NCI-H128 (cell line): ENCODE results near the gene GYPE.
"Not testable (repeated sequence)": the region's sequence is repeated elsewhere in the genome, so short reads cannot be mapped to it uniquely, and the experiment has no call there.

Experiments used
- DNase-seq: peaks from one replicate; lab custom pipeline; 2025; ENCODE audit not compliant: unreplicated experiment; lab: John Stamatoyannopoulos, UW

Gene GYPE

DNA sequence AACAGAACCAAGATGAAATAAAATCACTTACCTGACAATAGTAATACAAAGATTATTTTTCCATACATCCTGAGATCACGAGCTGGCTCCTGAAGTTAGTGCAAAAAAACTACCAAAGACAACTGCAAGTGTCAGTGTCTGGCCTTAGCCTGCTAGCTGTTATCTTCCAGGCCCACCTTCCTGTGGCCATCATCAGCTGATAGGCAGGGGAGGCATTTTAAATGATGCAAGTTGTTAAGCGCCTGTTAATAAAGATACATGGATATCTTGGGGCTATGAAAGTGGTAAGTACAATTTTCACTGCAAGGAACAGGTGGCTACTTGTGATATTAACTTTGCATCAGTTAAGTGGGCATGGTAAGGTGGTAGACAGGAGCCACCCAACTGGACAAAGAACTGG is at the start of gene GYPE:
GYPE (minus strand) TSS at position 120 of the 400 bp plus-strand sequence; CDS start at position 68, 52 bp downstream.
- not testable (repeated sequence) for DNase-seq

DNA sequence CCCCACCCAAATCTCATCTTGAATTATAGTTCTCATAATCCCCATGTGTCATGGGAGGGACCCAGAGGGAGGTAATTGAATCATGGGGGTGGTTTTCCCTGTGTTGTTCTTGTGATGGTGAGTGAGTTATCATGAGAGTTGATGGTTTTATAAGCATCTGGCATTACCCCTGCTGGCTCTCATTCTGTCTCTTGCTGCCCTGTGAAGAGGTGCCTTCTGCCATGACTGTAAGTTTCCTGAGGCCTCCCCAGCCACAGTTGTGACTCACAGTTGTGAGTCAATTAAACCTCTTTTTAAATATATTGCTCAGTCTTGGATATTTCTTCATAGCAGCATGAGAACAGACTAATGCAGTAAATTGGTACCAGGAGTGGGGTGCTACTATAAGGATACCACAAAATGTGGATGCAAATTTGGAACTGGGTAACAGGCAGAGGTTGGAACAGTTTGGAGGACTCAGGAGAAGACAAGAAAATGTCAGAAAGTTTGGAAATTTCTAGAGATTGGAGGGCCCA is 46.2 kb upstream of the GYPE start:
- DNase-seq: not testable (repeated sequence)

DNA sequence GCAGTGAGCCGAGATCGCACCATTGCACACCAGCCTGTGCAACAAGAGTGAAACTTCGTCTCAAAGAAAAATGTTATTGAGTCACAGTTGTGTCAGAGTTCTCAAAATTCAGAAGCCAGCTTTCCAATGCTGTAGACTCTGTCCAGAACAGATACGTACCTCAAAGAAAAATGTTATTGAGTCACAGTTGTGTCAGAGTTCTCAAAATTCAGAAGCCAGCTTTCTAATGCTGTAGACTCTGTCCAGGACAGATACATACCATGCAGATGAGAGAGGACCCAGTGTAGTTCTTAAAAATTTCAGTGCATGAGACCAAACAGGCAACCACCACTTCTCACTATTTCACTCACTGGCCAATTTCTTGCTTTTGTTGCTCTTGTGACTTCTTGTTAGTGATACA is 45.6 kb upstream of the GYPE start:
- DNase-seq: not testable (repeated sequence)

DNA sequence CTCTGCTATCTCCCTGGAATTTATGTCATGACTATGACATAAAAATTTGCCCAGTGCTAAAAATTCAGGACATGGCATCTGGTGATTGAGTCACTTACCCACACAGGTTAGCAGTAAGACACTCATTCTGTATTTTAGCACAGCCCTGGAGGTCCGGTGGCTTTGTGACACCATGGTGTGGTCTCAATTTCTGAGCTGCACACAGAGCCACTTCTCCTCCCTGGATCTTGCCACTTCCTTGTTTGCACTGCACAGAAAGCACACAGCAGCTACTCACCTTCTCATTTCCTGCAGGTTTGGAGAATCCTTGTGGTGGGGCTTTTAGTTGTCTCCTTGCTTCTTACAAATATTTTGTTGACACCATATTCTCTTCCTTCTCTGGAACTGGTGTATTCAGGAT is 44.8 kb upstream of the GYPE start:
- DNase-seq: not testable (repeated sequence)

DNA sequence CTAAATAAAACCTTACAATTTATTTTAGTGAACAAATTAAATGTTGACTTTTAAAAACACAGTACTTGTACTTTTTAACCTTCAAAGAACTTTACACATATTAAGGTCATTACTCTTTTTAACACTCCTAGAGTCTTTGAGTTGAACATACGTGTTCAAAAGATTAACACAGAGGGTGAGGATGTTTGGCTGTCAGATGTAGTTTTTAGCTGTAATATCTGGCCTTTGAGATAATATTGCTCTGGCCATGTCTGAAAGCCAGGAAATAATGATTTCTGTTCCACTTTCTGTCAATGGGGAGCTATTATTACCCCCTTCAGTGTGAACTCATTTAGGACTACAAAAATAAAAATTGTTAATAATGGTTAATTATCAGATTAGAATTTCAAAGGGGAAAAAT is 42.1 kb upstream of the GYPE start:
- DNase-seq: not testable (repeated sequence)

DNA sequence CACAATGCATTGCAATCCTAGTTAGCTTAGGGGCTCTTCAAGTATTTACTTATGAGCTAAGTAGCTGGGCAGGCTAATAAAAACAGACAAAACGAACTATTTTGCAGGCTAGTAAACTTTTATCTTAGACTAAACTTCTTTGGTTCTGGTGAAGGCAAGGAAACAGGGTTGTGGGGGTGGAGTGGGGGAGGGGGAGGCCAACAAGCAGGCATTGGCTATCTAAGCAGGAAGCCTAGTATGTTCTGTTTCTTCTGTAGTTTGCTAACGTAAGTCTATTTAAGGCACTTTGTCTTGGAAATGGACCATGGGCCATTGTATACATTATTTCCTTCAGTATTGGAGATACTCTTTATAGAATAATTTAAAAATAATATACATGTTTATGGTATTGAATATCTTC is 35.3 kb upstream of the GYPE start:
- not testable (repeated sequence) for DNase-seq

DNA sequence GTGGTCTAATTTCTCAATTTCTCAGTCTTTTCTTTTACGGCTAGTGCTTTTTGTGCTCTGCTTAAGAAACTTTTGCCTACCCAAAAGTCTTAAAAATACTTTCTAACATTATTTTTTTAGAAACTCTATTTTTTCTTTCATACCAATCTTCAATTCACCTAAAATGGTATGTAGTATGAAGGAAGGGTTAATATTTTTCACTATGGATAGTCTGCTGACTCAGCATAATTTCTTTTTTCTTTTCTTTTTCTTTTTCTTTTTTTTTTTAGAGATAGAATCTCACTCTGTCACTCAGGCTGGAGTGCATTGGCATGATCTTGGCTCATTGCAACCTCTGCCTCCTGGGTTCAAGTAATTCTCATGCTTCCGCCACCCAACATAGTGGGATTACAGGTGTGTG is 34.2 kb upstream of the GYPE start:
- DNase-seq: no peak

DNA sequence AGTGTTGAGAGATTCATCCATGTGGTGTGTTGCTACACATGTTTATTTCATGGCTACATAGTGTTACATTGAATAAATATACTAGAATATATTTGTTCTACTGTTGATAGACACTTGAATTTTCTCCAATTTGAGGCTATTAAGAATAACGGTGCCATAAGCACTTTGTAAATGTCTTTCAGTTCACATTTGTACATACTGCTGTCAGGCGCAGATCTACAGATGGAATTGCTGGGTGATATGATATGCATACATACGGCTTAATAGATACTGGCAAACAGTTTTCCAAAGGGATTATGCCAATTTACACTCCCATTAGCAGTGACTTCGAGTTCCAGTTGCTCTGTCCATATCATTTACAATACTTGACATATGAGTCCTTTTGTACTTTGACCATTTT is 33.5 kb upstream of the GYPE start:
- not testable (repeated sequence) for DNase-seq

DNA sequence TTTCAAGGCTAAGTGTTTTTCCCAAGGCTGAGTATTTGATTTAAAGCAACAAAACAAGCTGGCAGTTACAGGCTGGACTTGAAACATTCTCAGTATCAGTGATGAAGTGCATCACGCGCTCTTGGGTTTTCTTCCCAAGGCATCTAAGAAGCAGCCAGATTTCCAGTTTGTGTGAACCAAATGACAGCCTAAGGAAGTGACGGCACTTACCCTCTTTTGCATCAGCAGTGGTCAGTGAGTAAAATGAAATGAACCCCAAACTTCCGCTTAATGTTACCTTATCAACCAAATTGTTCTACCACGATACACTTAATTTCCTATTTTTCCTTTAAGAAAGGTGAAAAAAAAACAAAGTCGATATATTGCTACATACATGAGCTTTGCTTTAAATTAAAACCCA is 15.8 kb upstream of the GYPE start:
- DNase-seq: no peak

DNA sequence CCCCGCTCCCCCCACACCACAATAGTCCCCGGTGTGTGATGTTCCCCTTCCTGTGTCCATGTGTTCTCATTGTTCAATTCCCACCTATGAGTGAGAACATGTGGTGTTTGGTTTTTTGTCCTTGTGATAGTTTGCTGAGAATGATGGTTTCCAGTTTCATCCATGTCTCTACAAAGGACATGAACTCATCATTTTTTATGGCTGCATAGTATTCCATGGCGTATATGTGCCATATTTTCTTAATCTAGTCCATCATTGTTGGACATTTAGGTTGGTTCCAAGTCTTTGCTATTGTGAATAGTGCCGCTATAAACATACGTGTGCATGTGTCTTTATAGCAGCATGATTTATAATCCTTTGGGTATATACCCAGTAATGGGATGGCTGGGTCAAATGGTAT is 11.1 kb upstream of the GYPE start:
- not testable (repeated sequence) for DNase-seq

DNA sequence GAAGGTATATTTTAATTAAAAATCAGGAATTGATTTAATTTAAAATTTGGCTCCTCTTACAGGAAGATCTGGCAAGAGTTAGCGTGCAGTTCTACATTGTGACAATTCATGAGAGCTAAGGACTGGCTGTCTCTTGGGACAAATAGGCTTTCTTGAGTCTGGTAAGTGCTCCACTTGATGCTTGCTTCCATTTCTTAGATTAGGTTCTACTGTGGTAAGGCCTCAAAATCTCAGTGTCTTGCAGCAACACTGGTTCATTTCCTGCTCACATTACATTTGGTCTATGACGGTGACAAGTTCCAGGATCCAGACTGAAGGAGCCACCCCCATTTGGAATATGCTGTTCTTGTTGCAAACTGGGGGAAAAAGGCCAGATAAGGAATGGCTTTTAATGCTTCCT is 7.1 kb upstream of the GYPE start:
- DNase-seq: not testable (repeated sequence)

DNA sequence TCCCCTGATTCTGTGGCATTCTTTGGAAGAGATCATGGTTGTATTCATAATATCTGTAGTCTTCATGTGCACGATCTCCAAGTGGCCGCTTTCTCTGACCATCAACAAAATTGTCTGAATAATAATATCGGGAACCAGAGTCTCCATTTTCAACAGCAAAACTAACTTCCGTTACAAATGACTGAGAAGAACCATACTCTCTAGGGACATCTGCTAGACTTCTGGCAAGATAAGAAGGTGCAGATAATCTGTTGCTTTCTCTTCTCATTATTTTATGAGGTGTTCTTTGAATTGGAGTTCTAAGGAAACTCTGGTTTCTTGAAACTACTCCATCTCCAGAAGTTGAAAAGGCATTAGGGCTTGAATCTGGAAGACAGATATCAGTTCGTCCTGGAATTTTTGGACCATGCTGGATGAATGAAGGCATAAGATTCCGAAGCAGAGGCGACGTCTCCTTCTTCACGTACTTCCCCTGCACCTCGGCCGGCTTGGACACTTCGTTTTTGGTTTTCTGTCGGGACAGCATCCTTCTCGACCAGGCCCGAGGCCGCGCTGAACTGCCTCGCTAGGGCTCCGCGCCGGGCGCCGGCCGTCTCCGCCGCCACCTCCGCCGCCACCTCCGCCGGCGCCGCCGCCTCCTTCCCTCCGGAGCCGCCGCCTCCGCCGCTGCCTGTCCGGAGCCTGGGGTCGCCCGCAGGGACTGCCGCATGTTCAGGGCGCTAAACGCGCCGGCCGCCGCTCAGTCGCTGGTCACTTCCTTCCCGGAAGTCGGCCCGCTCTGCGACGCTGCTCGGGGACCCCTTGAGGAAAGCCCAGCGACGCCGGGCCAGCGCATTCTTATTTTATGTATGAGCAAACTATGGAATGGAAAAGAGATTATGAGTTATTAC is 6.4 kb upstream of the GYPE start:
- DNase-seq: not testable (repeated sequence)

DNA sequence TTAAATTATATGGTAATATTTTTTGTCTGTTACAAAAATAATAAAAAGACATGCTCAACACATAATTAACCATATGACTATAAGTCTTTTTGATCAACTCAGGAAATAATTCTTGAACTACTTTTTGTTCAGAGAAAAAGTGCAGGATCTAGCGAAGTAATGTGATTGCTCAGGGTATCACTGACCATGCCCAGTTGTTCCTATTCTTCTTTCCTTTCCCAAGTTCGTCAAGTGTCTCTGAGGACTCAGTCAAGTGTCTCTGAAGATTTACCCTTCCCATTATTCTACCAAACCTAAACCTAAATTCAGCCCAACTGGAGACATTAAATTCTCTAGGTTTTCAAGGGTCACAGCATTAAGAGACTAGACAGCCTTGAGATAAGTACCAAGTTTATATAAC is 5.5 kb upstream of the GYPE start:
- DNase-seq: not testable (repeated sequence)

DNA sequence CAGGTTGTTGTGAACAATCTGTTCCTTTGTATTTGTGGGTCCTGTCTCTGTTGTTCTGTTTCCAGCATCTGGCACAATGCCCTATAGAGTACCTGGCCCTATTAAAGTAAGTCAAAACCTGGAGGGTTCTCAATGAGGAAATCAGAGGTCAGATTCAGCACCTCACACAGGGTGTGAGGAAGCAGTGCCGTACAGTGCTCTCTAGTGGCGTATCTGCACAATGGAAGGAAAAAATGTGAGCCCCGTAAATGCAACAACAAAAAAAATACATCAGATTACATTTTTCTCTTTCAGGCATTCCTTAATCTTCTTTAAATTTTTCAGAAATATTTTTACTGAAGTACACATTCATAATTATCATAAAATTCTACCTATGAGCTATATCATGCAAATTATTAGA is 2.5 kb upstream of the GYPE start:
- DNase-seq: not testable (repeated sequence)

DNA sequence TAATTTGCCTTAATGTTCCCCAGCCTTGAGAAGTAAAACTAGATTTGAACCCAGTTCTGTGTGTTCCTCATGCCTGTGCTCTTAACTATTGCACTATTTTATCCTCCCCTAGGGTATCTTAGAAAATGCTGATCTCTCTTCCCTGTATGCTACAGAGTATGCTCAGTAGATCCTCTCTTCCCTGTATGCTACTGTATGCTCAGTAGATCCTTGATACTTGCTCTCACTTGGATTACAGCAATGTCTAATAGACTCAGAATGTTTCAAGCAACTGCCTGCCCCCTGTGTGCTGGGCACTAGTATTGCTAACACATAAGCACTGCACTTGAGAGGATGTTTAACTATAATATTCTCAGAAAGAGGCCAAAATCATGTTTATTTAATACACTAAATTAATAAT is 928 bp downstream of the GYPE start:
- DNase-seq: not testable (repeated sequence)

DNA sequence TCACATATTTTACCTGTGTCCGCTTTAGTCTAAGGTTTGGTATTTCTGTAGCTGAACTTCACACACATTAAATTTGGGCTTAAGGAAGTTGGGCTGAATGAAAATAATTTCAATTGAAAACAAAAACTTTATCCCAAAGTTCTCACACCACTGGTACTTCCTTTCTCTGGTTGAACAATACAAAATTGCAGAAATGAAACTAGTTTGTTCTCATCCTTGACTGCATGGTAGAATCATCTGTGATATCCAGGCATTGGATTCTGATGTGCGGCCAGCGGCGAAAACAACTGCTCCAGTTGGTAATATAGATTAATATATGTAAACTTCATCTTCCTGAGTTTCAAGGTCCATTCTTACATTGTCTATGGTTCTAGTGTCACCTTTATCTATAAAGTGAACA is 15.0 kb downstream of the GYPE start:
- not testable (repeated sequence) for DNase-seq

DNA sequence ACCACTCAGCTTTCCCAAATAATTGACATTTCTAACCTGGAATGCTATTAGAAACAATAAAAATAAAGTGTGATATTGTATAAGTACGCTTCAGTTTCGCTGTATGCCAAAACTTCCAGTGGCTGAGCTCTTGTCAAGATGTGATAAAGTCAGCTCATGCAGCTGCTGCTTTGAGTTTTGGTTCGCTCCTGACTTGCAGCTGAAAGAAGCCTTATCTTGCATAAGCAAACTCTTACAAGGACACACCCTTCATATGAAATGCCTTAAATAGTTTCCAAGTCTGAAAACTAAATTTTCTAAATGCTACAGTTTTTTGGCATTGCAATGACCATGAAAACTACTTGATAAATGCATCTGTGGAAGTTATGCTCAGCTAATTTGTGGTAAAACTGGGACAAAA is 17.2 kb downstream of the GYPE start:
- DNase-seq: not testable (repeated sequence)

DNA sequence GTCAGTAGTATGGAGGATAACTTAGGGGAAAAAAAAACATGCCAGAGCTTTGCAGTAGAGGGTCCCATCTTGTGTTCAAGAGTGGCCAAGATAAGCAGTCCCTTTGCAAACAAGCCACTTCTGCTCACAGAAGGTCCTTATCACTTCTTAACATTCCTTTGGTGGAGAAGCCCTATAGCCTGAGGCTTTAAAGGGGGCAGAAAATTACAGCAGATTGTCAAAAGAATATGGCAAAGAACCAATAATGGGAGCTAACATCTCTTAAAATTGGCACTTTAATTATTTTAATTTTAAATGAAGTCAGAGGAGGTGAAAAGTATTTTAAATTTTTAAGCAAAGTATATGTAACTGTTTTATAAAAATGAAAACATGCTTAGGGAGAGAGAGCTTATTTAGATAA is 20.4 kb downstream of the GYPE start:
- DNase-seq: not testable (repeated sequence)

DNA sequence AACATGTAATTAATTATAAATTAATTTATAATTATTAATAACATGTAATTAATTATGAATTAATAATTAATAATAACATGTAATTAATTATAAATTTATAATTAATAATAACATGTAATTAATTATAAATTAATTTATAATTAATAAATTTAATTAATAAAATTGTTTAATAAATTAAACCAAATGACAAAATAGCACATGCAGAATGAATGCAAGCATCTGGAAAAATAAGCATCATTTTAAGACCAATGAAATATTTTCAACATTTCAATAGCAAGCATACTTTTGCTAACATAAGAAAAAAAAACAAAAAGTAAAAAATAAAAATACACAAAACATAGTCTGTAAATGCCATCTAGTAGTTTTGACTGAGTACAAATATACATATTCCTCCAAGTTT is 21.8 kb downstream of the GYPE start:
- DNase-seq: no peak

DNA sequence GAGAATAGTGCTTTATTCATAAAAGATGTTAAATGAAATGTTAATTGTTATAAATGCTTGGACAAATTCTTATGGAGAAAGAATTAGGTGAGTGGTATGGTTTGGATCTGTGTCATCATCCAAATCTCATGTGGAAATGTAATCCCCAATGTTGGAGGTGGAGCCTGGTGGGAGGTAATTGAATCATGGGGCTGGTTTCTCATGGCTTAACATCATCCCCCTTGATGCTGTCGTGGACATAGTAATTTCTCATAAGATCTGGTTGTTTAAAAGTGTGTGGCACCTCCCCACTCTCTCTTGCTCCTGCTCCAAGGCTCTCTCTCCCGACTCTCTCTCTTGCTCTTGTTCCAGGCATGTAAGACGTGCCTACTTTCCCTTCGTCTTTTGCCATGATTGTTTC is 22.5 kb downstream of the GYPE start:
- DNase-seq: no peak

DNA sequence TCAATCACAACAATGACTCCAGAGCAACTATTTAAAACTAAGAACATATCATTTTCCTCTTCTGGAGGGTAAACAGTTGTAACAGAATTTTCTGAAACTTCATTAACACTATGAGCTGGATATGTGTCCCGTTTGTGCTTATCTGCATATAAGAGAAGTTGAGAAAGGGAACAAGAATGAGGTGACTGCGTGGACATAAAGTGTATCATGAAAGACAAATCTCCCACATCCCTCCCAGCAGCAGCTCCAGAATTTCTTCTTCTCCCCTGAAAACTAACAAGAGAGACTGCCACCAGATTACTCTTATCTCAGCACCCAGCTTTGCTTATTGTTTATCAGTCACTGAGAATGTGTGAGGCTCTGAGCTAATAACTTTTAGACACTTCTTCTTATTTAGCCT is 25.8 kb downstream of the GYPE start:
- not testable (repeated sequence) for DNase-seq

DNA sequence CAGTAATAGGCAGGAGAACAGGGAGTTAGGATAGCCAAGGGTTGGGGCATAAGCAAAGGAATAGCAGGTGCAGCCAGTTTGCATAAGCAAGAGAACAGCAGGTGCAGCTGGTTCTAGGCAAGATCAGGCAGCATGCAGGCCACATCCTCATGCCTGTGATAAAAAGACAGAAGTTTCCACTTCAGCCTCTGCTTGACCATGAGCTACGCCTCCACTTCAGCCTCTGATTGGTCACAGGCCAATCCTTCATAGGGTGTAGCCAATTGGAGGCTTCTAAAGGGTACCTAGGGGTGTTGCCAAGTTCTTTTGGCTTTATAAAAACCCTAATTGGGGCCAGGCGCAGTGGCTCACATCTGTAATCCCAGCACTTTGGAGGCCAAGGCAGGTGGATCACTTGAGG is 30.0 kb downstream of the GYPE start:
- not testable (repeated sequence) for DNase-seq
